H7 (cell line): Measurements from ENCODE around the gene CD38. TPM values are rescaled to one million over a fixed set of nuclear protein-coding genes. Genes with fewer than 3 reads are reported as not detected.

Experiments
- DNase-seq: peaks from one replicate; pipeline ENCODE4 v3.0.0; 2012
- H3K27me3 ChIP-seq: 2 replicates; pipeline ENCODE4 v1.6.0; 2011; ENCODE audit warnings: mild to moderate bottlenecking, low read length; ENCODE audit not compliant: control insufficient read depth, insufficient read depth
- H3K36me3 ChIP-seq: replicated peaks from 2 replicates; pipeline ENCODE4 v1.5.1; 2011; ENCODE audit warnings: low read length; ENCODE audit not compliant: control insufficient read depth, insufficient read depth
- H3K4me3 ChIP-seq: 2 replicates; pipeline ENCODE4 v1.5.1; 2011; ENCODE audit warnings: low read depth, mild to moderate bottlenecking, control low read depth, low read length, moderate library complexity; ENCODE audit not compliant: insufficient read depth
- total RNA-seq: library from RNA; depleted of rRNA; stranded (reverse); fragments of >200 nt; shearing (Covaris generic); gene quantifications from 2 replicates; pipeline ENCODE4 v1.2.3, GENCODE V29; 2014

Gene CD38
- total RNA-seq, 1 experiment from 2014 or later, result 1.1 TPM

DNA sequence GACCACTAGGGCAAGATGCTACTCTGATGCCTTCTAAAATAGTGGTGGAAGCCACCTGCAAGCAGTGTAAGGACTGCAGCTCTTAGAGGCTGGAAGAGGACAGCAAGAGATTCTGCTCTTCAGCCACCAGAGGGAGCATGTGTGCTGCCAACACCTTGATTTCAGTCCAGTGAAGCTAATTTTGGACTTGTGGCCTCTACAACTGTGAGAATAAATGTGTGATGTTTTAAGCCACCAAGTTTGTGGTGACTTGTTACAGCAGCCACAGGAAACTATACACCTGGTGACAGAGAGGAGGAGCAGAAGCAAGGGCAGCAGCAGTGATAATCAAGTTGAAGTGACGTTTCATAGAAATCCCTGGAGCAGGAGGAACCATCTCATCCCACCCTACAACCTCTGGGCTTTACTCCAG is 104.6 kb downstream of the CD38 start:
- no peak overlapping the region for H3K4me3 ChIP-seq
- H3K36me3 ChIP-seq, result no peaks in the 10 kb centered on the region
- peak; percentile 55 for DNase-seq

DNA sequence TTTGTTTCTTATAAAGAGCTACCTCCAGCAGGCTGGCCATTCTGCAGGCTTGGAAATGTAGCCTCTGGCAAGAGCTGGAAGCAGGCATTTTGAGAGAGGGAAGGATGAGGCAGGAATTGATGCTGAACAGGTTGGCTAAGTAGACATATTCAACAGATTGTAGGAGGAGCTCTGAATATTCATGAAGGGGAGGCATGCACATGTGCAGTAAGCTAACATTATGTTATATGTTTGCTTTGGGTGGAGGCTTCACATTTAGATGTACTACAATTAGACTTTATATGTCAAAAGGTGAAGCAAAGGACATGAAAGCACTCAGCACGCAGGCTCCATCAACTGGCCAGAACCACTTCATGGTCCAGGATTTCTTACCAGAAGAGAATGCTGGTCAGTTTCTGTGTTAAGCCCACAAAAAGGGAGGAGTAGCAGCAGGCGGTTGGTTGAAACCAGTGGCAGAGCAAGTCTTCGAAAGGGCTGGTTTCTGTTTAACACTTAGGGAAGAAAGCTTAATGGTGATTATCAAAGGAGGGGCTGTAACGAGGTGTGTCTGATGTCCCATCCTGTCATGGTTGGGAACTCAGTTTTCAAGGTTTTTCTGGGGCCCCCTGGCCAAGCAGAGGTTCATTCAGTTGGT is 105.6 kb downstream of the CD38 start:
- DNase-seq, result no peak
- Histone ChIP-seq H3K36me3 (no peaks in the 10 kb centered on the region), H3K4me3 (no peak overlapping the region), H3K27me3 (no peaks in the 10 kb centered on the region)

More for the DNA sequence above, 104.6 kb downstream of the CD38 start:
- no peaks in the 10 kb centered on the region for H3K27me3 ChIP-seq

GRCh38 chr4:15884666-15885065 is 106.5 kb downstream of the CD38 start:
- Histone ChIP-seq H3K27me3 (no peaks in the 10 kb centered on the region), H3K36me3 (no peaks in the 10 kb centered on the region), H3K4me3 (no peak overlapping the region)
- DNase-seq, result no peak

GRCh38 chr4:15885422-15885821 is 107.3 kb downstream of the CD38 start:
- DNase-seq, result no peak
- Histone ChIP-seq H3K27me3 (no peaks in the 10 kb centered on the region), H3K36me3 (no peaks in the 10 kb centered on the region), H3K4me3 (no peak overlapping the region)

- Histone ChIP-seq H3K4me3 (no peak overlapping the region), H3K36me3 (no peaks in the 10 kb centered on the region), H3K27me3 (no peaks in the 10 kb centered on the region)
- no peak for DNase-seq
Observed at GRCh38 chr4:15888515-15888914, 110.4 kb downstream of the CD38 start.

GRCh38 chr4:15890246-15890829 is 112.2 kb downstream of the CD38 start:
- no peaks in the 10 kb centered on the region for H3K27me3 ChIP-seq
- no peak overlapping the region for H3K4me3 ChIP-seq
- no peak for DNase-seq
- no peaks in the 10 kb centered on the region for H3K36me3 ChIP-seq

- H3K4me3 ChIP-seq, result no peak overlapping the region
- no peak for DNase-seq
- no peaks in the 10 kb centered on the region for H3K36me3 ChIP-seq
Observed at GRCh38 chr4:15891312-15891711, 113.2 kb downstream of the CD38 start.

GRCh38 chr4:15893962-15894361 is 115.8 kb downstream of the CD38 start:
- H3K36me3 ChIP-seq, result no peaks in the 10 kb centered on the region
- no peaks in the 10 kb centered on the region for H3K27me3 ChIP-seq
- no peak for DNase-seq
- H3K4me3 ChIP-seq, result no peak overlapping the region

More at GRCh38 chr4:15891312-15891711, 113.2 kb downstream of the CD38 start:
- no peaks in the 10 kb centered on the region for H3K27me3 ChIP-seq

DNA sequence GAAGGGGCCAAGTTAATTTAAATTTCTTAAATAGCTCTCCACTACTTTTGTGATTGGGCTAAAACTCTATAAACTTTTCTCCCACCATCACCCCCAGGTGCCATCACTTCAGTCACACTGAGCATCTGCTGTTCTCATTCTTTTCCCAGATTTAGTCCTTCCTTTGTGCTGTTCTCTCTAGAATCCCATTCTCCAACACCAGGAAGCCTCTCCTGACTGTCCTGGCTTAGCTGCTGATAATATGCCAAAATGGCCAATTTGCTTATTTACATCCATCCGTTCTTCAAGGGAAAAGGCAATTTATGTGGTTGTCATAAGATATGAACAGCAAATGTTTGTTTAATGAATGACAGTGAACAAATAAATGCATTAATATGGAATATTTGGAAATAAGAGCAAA is 116.3 kb downstream of the CD38 start:
- no peak overlapping the region for H3K4me3 ChIP-seq

GRCh38 chr4:15894921-15895916 is 117.1 kb downstream of the CD38 start:
- H3K4me3 ChIP-seq, result no peak overlapping the region
- no peaks in the 10 kb centered on the region for H3K36me3 ChIP-seq
- no peak for DNase-seq
- no peaks in the 10 kb centered on the region for H3K27me3 ChIP-seq

More for the DNA sequence above, 116.3 kb downstream of the CD38 start:
- DNase-seq, result no peak
- no peaks in the 10 kb centered on the region for H3K36me3 ChIP-seq
- H3K27me3 ChIP-seq, result no peaks in the 10 kb centered on the region

DNA sequence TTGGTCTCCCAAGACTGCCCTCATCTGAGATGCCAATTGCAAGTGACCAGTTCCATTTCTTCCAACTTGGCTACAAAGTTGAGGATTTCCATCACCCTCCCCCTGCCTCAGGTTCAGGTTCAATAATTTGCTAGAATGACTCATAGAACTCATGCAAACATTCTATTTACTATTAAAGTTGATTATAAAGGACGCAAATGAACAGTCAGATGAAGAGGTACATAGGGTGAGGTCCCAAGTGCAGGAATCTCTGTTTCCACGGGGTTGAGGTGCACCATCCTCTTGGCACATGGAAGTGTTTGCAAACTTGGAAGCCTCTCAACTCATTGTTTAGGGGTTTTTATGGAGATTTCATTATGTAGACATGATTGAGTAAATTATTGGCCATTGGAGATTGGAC is 119.4 kb downstream of the CD38 start:
- DNase-seq, result no peak
- H3K27me3 ChIP-seq, result no peaks in the 10 kb centered on the region
- H3K4me3 ChIP-seq, result no peak overlapping the region
- no peaks in the 10 kb centered on the region for H3K36me3 ChIP-seq

DNA sequence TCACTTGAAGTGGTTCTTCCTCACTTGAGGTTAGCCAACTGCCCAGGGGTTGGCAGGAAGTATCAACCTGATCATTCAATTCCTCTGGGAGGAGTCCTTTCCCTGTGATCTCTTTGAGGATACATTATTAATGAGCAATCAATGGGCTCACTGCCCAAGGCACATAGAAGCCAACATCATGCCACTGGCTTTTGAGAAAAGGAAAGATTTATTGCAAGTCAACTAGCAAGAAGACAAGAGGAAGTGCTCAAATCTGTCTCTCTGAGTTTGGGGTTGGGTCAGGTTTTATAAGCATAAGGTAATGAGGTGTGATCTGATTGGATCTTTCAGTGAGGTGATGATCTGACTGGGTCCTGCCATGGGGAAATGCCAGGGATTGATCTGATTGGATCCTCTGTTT is 120.8 kb downstream of the CD38 start:
- no peak for DNase-seq
- H3K4me3 ChIP-seq, result no peak overlapping the region

GRCh38 chr4:15899511-15899910 is 121.4 kb downstream of the CD38 start:
- Histone ChIP-seq H3K4me3 (no peak overlapping the region), H3K27me3 (no peaks in the 10 kb centered on the region), H3K36me3 (no peaks in the 10 kb centered on the region)
- DNase-seq, result no peak

More for the DNA sequence above, 120.8 kb downstream of the CD38 start:
- Histone ChIP-seq H3K36me3 (no peaks in the 10 kb centered on the region), H3K27me3 (no peaks in the 10 kb centered on the region)

DNA sequence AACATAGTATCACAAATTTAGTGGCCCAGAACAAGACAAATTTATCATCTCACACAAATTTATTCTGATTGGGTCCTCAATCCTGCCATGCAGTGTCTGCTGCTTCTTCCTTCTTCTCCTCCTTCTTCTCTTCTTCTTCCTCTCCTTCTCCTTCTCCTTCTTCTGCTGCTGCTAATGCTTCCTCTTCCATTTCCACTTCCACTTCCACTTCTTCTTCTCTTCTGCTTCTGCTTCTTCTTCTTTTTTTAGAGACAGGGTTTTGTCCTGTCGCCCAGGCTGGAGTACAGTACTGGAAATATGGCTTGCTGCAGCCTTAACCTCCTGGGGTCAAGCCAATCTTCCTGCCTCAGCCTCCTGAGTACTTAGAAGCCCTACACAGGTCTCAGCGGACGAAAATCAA is 122.9 kb downstream of the CD38 start:
- Histone ChIP-seq H3K4me3 (no peak overlapping the region), H3K36me3 (no peaks in the 10 kb centered on the region), H3K27me3 (no peaks in the 10 kb centered on the region)
- no peak for DNase-seq

DNA sequence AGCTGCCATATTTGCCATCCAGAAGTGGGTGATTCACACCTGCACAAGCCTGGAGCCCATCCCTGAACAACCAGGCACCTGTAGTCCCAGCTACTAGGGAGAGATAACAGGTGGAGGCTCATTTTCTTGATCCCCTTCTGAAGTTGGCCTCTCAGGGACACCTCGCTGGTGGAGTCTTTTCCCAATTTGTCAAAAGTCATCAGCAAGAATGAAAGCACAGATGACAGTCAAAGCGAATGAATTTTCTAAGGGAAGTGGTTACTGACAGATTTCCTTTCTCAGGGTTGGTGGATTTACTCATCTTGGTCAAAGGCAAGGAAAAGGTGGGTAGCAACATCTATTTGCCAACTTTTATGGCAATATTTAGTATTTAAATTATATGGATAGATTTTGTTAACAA is 123.9 kb downstream of the CD38 start:
- Histone ChIP-seq H3K27me3 (no peaks in the 10 kb centered on the region), H3K4me3 (no peak overlapping the region), H3K36me3 (no peaks in the 10 kb centered on the region)
- no peak for DNase-seq
